Mesothelial cell of epicardium (in vitro differentiated cells): ENCODE measurements around the gene CTNNAL1. TPM values are rescaled to one million over a fixed set of nuclear protein-coding genes. Genes with fewer than 3 reads are reported as not detected.

Experiments
- DNase-seq, 2 experiments: peaks; one replicate each; pipeline ENCODE4 v3.0.0; 2021; ENCODE audit warnings: low spot score in 2 of 2; ENCODE audit not compliant: unreplicated experiment in 2 of 2
- H3K27ac Mint-ChIP-seq: 2 replicates; pipeline ENCODE4 v1.8.0; 2021; ENCODE audit warnings: mixed read lengths
- H3K27me3 Mint-ChIP-seq: 2 replicates; pipeline ENCODE4 v1.8.0; 2021; ENCODE audit warnings: low read depth, mixed read lengths
- H3K36me3 Mint-ChIP-seq: 2 replicates; pipeline ENCODE4 v1.8.0; 2021; ENCODE audit warnings: mixed read lengths
- H3K4me1 Mint-ChIP-seq: 2 replicates; pipeline ENCODE4 v1.8.0; 2021; ENCODE audit warnings: mixed read lengths
- H3K4me3 Mint-ChIP-seq: 2 replicates; pipeline ENCODE4 v1.8.0; 2021; ENCODE audit warnings: mild to moderate bottlenecking, moderate library complexity, mixed read lengths
- H3K9me3 Mint-ChIP-seq: 2 replicates; pipeline ENCODE4 v1.8.0; 2021; ENCODE audit warnings: mixed read lengths
- total RNA-seq: library from RNA; stranded (reverse); gene quantifications from 3 replicates; pipeline ENCODE4 v1.2.1, GENCODE V29; 2021
- TF ChIP-seq, protein P1 (sequence below): fragments of 200-600 bp; sonication (generic); IDR thresholded peaks from one replicate; pipeline ENCODE4 v1.5.0; 2021; ENCODE audit warnings: antibody characterized with exemption; ENCODE audit not compliant: unreplicated experiment

CTNNAL1 gene
- total RNA-seq, 1 donor from 2014 or later: 26.7 TPM

DNA sequence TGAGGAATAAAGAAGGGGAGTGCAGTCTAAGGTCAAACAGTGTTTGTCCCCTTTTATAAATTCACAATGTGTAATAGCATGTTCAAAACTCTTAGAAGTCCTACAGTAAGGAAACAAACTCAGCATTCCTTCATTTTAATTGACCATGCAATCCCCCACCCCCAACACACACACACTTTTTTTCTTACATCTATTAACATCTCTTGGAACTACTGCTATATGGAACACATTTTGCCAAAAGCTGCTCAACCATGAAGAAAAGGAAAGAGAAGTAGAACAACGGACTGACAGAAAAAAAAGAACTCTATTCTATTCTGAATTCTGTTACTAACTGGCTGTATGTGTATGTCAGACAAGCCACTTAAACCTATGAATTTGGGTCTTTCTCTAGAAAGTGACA is 2.8 kb upstream of the CTNNAL1 start:
- H3K27ac Mint-ChIP-seq: no peak overlapping the region
- TF ChIP-seq, protein P1, sequence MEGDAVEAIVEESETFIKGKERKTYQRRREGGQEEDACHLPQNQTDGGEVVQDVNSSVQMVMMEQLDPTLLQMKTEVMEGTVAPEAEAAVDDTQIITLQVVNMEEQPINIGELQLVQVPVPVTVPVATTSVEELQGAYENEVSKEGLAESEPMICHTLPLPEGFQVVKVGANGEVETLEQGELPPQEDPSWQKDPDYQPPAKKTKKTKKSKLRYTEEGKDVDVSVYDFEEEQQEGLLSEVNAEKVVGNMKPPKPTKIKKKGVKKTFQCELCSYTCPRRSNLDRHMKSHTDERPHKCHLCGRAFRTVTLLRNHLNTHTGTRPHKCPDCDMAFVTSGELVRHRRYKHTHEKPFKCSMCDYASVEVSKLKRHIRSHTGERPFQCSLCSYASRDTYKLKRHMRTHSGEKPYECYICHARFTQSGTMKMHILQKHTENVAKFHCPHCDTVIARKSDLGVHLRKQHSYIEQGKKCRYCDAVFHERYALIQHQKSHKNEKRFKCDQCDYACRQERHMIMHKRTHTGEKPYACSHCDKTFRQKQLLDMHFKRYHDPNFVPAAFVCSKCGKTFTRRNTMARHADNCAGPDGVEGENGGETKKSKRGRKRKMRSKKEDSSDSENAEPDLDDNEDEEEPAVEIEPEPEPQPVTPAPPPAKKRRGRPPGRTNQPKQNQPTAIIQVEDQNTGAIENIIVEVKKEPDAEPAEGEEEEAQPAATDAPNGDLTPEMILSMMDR: no peak
- no peaks in the 10 kb centered on the region for H3K27me3 Mint-ChIP-seq
- H3K36me3 Mint-ChIP-seq: peaks cover 8% of the 10 kb centered on the region
- no peak overlapping the region for H3K4me3 Mint-ChIP-seq
- no peaks in the 10 kb centered on the region for H3K9me3 Mint-ChIP-seq
- DNase-seq: no peak
- H3K4me1 Mint-ChIP-seq: peaks cover 29% of the 10 kb centered on the region

DNA sequence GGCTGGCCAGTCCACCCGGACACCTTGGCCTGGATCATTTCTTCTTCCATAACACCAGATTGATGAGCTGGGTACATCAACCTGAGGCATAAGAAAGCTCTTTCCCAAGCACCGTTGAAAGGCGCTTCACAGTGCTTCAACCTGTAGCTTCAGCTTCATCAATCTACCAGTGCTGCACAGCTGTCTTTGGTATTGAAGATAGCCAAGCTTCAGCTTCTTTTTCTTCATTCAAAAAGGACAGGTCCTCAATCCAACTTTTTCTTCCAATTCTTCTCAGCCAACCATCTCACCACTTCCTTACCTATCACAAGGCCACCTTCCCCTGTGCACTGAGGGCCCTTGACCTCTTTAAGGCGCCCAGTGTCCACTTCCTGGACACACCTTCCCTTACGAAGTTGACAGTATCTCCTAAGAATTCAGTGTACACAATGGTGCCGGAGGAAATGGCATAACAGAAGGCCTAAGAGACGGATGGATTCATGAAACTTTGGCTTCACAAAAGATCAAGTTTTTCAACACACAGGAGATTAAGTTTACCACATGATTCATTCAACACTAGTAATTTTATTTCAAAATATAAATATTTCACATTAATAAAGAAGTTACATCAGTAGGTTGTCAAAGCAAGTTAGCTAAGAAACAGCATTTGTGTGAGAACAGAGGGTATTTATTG is 1.4 kb upstream of the CTNNAL1 start:
- Mint-ChIP-seq H3K27ac (peak overlapping the region; percentile 99), H3K27me3 (no peaks in the 10 kb centered on the region), H3K4me1 (peaks cover 37% of the 10 kb centered on the region), H3K4me3 (no peak overlapping the region), H3K9me3 (no peaks in the 10 kb centered on the region), H3K36me3 (peaks cover 8% of the 10 kb centered on the region)
- no peak for DNase-seq
- TF ChIP-seq, protein P1: no peak

DNA sequence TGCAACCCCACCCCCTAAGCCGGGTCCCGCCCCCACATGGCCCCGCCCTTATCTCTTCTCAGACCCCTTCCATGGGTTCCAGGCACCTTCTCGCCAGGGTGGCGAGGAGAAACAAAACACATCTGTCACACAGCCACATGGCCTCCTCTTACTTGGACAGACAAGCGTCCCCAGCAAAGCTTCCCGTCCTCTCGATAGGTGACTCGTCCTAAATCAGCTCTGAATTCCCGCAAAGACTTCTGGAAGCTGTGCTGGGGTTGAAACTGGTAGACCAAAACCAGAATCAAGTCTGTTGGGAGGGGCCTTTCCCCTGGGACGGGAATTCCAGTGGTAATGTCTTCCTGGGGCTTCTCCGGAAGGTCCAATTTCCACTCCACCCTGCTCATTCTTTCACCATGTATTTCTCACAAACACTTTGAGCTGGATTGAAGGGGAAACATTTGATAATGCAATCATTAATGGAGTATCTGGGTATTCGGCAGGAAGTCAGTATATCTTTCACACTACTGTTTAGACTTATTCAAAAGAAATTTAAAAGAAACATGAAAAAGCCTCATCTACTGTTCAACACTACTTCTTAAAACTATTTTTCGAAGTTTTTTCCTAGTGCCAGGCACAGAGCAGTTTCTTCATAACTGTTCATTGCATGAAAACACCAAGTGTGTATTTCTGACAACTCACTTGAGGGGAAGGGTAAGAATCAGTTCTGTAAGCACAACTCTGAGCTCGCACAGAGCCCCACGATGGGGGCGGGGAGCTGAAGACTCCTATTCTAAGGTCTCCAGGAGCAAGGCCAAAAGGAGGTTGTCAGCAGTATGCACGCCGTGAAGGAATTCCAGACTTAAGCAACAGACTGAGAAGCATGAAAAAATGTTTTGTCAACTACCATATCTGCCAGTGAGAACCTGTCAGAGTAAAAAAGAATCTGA is 644 bp upstream of the CTNNAL1 start:
- TF ChIP-seq, protein P1: no peak
- Mint-ChIP-seq H3K27ac (peak overlapping the region; percentile 99), H3K9me3 (no peaks in the 10 kb centered on the region), H3K27me3 (no peaks in the 10 kb centered on the region), H3K4me1 (peaks cover 40% of the 10 kb centered on the region), H3K36me3 (peaks cover 1% of the 10 kb centered on the region), H3K4me3 (peak overlapping the region; percentile 94)
- DNase-seq: no peak

DNA sequence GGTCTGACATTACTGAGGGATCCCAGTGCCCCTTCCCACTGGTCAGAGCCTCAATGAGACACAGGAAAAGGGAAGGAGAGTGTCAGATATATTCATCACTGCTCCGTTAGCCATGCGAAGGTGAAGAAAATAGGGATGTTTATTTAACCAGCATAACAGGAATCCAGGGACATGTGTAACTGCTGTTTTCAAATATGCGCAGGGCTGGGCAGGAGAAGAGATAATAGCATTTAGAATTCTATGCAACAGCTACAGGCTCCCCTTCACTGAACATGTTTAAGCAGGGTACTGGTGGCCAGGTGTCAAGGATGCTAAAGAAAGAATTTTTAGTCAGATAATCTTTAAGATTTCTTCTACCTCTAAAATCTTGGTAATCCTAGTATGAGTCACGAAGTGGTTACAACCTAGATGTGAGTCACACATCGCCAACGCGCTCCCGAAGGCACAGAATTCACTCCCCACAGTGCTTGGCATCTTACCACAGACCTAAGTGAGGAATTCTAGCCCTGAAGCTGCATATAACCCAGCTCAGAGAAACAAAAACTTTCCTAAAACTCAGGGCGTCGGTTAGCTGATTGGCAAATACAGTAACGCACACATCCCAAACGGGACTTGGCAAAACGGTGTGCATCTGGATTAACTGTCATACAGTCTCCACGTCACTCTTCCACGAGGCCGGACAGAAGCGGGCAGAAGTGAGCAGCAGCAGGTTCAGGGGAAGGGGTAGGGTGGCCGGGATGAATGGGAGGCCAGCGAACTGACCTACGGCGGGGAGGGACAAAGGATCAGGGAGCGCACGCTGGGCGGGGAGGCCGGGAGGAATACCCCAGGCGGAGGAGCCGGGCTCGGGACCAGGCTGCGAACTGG is 1.1 kb downstream of the CTNNAL1 start:
- Mint-ChIP-seq H3K9me3 (no peaks in the 10 kb centered on the region), H3K36me3 (peaks cover 2% of the 10 kb centered on the region), H3K4me3 (peak overlapping the region; percentile 94), H3K4me1 (peaks cover 42% of the 10 kb centered on the region), H3K27ac (peak overlapping the region; percentile 96), H3K27me3 (no peaks in the 10 kb centered on the region)
- DNase-seq: peak in 1 of 2 experiments; percentile 50
- TF ChIP-seq, protein P1: no peak

DNA sequence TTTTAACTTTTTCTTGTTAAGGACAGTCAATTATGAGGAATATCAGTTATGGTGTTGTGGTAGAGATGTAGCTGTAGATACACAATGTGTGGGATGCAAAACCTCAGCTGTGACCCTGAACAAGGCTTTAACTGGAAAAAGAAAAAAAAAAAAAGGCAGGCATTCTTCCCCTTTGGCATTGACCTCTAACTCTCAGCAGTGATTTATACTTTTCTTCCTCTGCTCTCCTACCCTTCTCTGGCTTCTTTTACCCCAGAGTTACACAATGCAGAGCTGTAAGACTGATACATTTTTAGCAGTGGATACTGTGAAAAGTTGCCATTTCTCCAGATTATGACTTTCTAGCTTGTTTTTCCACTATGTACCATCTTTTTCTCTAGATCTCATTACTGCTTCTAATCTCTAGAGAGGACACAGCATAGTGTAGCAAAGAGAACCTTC is 2.0 kb downstream of the CTNNAL1 start:
- peaks cover 2% of the 10 kb centered on the region for H3K36me3 Mint-ChIP-seq
- peak overlapping the region; percentile 94 for H3K4me3 Mint-ChIP-seq

More for the DNA sequence above, 2.0 kb downstream of the CTNNAL1 start:
- no peak for DNase-seq
- H3K27me3 Mint-ChIP-seq: no peaks in the 10 kb centered on the region
- TF ChIP-seq, protein P1: no peak
- peaks cover 51% of the 10 kb centered on the region for H3K4me1 Mint-ChIP-seq
- H3K27ac Mint-ChIP-seq: peak overlapping the region; percentile 2
- H3K9me3 Mint-ChIP-seq: no peaks in the 10 kb centered on the region
